PC-3 (cell line): Measurements from ENCODE around the gene CHRNB1. TPM values are rescaled to one million over a fixed set of nuclear protein-coding genes. Genes with fewer than 3 reads are reported as not detected.
"Not testable (repeated sequence)": the region's sequence is repeated elsewhere in the genome, so short reads cannot be mapped to it uniquely, and the experiment has no call there.

ENCODE experiments used
- ATAC-seq: fragments of 200-7000 bp; cut with Tn5 transposase; 2 replicates; pipeline ENCODE4 v1.9.1; 2020; ENCODE audit warnings: mild to moderate bottlenecking, moderate library complexity
- BruUV-seq: library from RNA; stranded (reverse); fragments of 400-500 nt; replicated peaks from 2 replicates; lab custom pipeline; 2021; lab: Mats Ljungman, UMichigan
- CTCF ChIA-PET: fragments of 300-600 bp; sonication (Branson Sonifier 250); formaldehyde crosslinking; loops from one replicate; lab custom pipeline; 2022; ENCODE audit warnings: antibody characterized with exemption; lab: Charles Lee
- POLR2A ChIA-PET: fragments of 300-600 bp; sonication (Branson Sonifier 250); formaldehyde crosslinking; loops from one replicate; lab custom pipeline; 2022; ENCODE audit warnings: antibody characterized with exemption; ENCODE audit not compliant: unreplicated experiment; lab: Charles Lee
- DNase-seq: peaks from one replicate; pipeline ENCODE4 v3.0.0-alpha.2; 2015
- H2AFZ ChIP-seq: fragments of 300-600 bp; sonication (generic); 2 replicates; pipeline ENCODE4 v1.6.0; 2016; ENCODE audit warnings: antibody characterized with exemption, low read length
- H3F3A ChIP-seq: fragments of 300-600 bp; sonication (generic); one replicate; pipeline ENCODE4 v1.6.0; 2017; ENCODE audit warnings: antibody characterized with exemption, low read length, control low read depth, mild to moderate bottlenecking; ENCODE audit not compliant: unreplicated experiment
- H3K27ac ChIP-seq: fragments of 300-600 bp; sonication (generic); 2 replicates; pipeline ENCODE4 v1.5.1; 2016; ENCODE audit warnings: mild to moderate bottlenecking, low read length
- H3K27me3 ChIP-seq: fragments of 300-600 bp; sonication (generic); 2 replicates; pipeline ENCODE4 v1.6.1; 2016; ENCODE audit warnings: low read length, mixed read lengths
- H3K36me3 ChIP-seq: fragments of 300-600 bp; sonication (generic); 2 replicates; pipeline ENCODE4 v1.6.1; 2016; ENCODE audit warnings: low read depth, mixed run types, low read length, mixed read lengths
- H3K4me1 ChIP-seq: fragments of 300-600 bp; sonication (generic); 2 replicates; pipeline ENCODE4 v1.5.1; 2016; ENCODE audit warnings: low read length; ENCODE audit not compliant: insufficient read depth
- H3K4me2 ChIP-seq: fragments of 300-600 bp; sonication (generic); 2 replicates; pipeline ENCODE4 v1.6.0; 2016; ENCODE audit warnings: low read length
- H3K4me3 ChIP-seq: fragments of 300-600 bp; sonication (generic); 2 replicates; pipeline ENCODE4 v1.5.1; 2016; ENCODE audit warnings: mild to moderate bottlenecking, low read length, mixed read lengths
- H3K79me2 ChIP-seq: fragments of 300-600 bp; sonication (generic); 2 replicates; pipeline ENCODE4 v1.6.1; 2017; ENCODE audit warnings: low read length, mixed read lengths
- H3K9ac ChIP-seq: fragments of 300-600 bp; sonication (generic); 2 replicates; pipeline ENCODE4 v1.6.0; 2016; ENCODE audit warnings: mild to moderate bottlenecking, low read length
- H3K9me2 ChIP-seq: fragments of 300-600 bp; sonication (generic); replicated peaks from 2 replicates; pipeline ENCODE4 v1.6.1; 2016; ENCODE audit warnings: mixed run types, low read length, mixed read lengths
- H3K9me3 ChIP-seq: fragments of 300-600 bp; sonication (generic); 2 replicates; pipeline ENCODE4 v1.6.1; 2016; ENCODE audit warnings: low read length, mixed read lengths
- H4K20me1 ChIP-seq: fragments of 300-600 bp; sonication (generic); 2 replicates; pipeline ENCODE4 v1.6.1; 2016; ENCODE audit warnings: low read length, mixed read lengths
- CTCF ChIP-seq: fragments of 300-600 bp; sonication (generic); conservative IDR thresholded peaks from 2 replicates; pipeline ENCODE4 v1.5.1; 2017; ENCODE audit warnings: antibody characterized with exemption, low read depth, mild to moderate bottlenecking, low read length
- EZH2 ChIP-seq: fragments of 300-600 bp; sonication (generic); IDR thresholded peaks from one replicate; pipeline ENCODE4 v1.6.1; 2017; ENCODE audit warnings: antibody characterized with exemption, mild to moderate bottlenecking, low read length; ENCODE audit not compliant: unreplicated experiment
- EZH2phosphoT487 ChIP-seq: fragments of 300-600 bp; sonication (generic); IDR thresholded peaks from 2 replicates; pipeline ENCODE4 v1.6.1; 2018; ENCODE audit warnings: mild to moderate bottlenecking, antibody characterized with exemption, low read length, borderline replicate concordance
- intact Hi-C: fragments of 100-400 bp; cut with micrococcal nuclease; formaldehyde crosslinking; loops from 2 replicates; pipeline ENCODE4 v1.9.0; 2023
- total RNA-seq: library from RNA; depleted of rRNA; stranded (reverse); fragments of >200 nt; gene quantifications from 2 replicates; pipeline ENCODE4 v1.2.3, GENCODE V29; 2014

The CHRNB1 gene
- total RNA-seq, 1 experiment from 2014 or later: 2.1 TPM

DNA sequence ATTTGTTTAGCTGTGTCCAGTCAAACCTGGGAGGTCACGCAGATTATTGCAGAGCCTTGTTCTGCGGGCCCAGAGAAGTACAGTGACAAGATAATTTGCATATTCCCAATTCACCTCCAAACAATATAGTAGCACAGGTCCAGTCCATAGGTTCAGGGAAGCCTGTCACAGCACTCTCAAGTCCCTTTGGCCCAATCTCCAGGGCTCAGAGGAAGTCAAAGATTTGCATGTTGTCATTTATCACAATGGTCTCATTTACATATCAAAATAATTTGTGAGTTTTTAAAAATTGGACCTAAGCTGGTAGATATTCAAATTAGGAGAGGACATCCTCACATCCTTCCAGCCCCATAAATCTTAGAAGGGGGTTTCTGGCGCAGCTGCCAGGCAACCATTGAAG is 22.6 kb downstream of the CHRNB1 start:
- no peaks in the 10 kb centered on the region for H4K20me1 ChIP-seq
- no TSS peak for BruUV-seq
- H3K4me3 ChIP-seq: no peak overlapping the region
- no peaks in the 10 kb centered on the region for H3K9me3 ChIP-seq
- H3K9ac ChIP-seq: no peak overlapping the region
- H3K27me3 ChIP-seq: no peaks in the 10 kb centered on the region
- H3F3A ChIP-seq: no peaks in the 10 kb centered on the region
- ChIA-PET POLR2A (no interaction called here), CTCF (interaction anchor here (0.6 kb wide), 1 partner anchor 38 kb away, joined by 8 read pairs; no protein-coding TSS in a partner anchor)
- no peak overlapping the region for H3K27ac ChIP-seq
- TF ChIP-seq CTCF (no peak), EZH2phosphoT487 (no peak), EZH2 (no peak)
- H3K9me2 ChIP-seq: no peaks in the 10 kb centered on the region
- H3K36me3 ChIP-seq: no peaks in the 10 kb centered on the region; the same call in 1 of the 2 replicates
- H3K4me1 ChIP-seq: no peaks in the 10 kb centered on the region
- intact Hi-C loops: no loop called here
- peaks cover 20% of the 10 kb centered on the region; the same call in 1 of the 2 replicates for H3K79me2 ChIP-seq
- H2AFZ ChIP-seq: no peak overlapping the region
- DNase-seq (no peak), ATAC-seq (no peak)
- no peak overlapping the region for H3K4me2 ChIP-seq

GRCh38 chr17:7468290-7468689 is 23.4 kb downstream of the CHRNB1 start:
- Histone ChIP-seq H4K20me1 (no peaks in the 10 kb centered on the region), H3K4me3 (no peak overlapping the region), H3K36me3 (no peaks in the 10 kb centered on the region; the same call in 1 of the 2 replicates), H2AFZ (no peak overlapping the region), H3K27me3 (no peaks in the 10 kb centered on the region), H3K9ac (no peak overlapping the region), H3K4me2 (no peak overlapping the region), H3K79me2 (peaks cover 20% of the 10 kb centered on the region; the same call in 1 of the 2 replicates), H3F3A (no peaks in the 10 kb centered on the region), H3K4me1 (no peaks in the 10 kb centered on the region), H3K27ac (no peak overlapping the region), H3K9me3 (no peaks in the 10 kb centered on the region), H3K9me2 (no peaks in the 10 kb centered on the region)
- CTCF ChIA-PET: no interaction called here
- TF ChIP-seq EZH2: no peak
- TF ChIP-seq EZH2phosphoT487: no peak
- TF ChIP-seq CTCF: no peak
- POLR2A ChIA-PET: no interaction called here
- no TSS peak for BruUV-seq
- intact Hi-C loops: no loop called here
- ATAC-seq (no peak), DNase-seq (no peak)

- no peaks in the 10 kb centered on the region for H3K36me3 ChIP-seq
- ATAC-seq: no peak
- H3K9me3 ChIP-seq: no peaks in the 10 kb centered on the region
- no peaks in the 10 kb centered on the region for H3K4me1 ChIP-seq
- DNase-seq: no peak
- H3K79me2 ChIP-seq: peaks cover 27% of the 10 kb centered on the region
- no peaks in the 10 kb centered on the region for H3K9me2 ChIP-seq
- POLR2A ChIA-PET: no interaction called here
- TF ChIP-seq CTCF (no peak), EZH2phosphoT487 (no peak), EZH2 (no peak)
- H2AFZ ChIP-seq: no peak overlapping the region
- BruUV-seq: no TSS peak
- H3K4me3 ChIP-seq: no peak overlapping the region
- H3K4me2 ChIP-seq: no peak overlapping the region
- H3K27ac ChIP-seq: no peak overlapping the region
- H3F3A ChIP-seq: no peaks in the 10 kb centered on the region
- H3K27me3 ChIP-seq: no peaks in the 10 kb centered on the region
- intact Hi-C loops: no loop called here
- no peaks in the 10 kb centered on the region for H4K20me1 ChIP-seq
- H3K9ac ChIP-seq: no peak overlapping the region
- CTCF ChIA-PET: no interaction called here
These were observed 24.0 kb downstream of the CHRNB1 start for GRCh38 chr17:7468804-7469389.

DNA sequence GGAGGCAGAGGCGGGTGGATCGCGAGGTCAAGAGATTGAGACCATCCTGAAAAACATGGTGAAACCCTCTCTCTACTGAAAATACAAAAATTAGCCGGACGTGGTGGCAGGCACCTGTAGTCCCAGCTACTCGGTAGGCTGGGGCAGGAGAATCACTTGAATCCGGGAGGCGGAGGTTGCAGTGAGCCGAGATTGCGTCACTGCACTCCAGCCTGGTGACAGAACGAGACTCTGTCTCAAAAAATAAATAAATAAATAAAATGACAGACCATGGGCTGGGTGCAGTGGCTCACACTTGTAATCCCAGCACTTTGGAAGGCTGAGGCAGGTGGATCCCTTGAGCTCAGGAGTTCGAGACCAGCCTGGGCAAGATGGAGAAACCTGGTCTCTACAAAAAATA is 25.0 kb downstream of the CHRNB1 start:
- H3K9me2 ChIP-seq, DNase-seq, H3K27ac ChIP-seq, H3F3A ChIP-seq, H3K36me3 ChIP-seq, H4K20me1 ChIP-seq, H3K9ac ChIP-seq, H3K4me1 ChIP-seq, H3K4me2 ChIP-seq, CTCF ChIA-PET, intact Hi-C loops, H3K9me3 ChIP-seq, ATAC-seq, H2AFZ ChIP-seq, POLR2A ChIA-PET, H3K27me3 ChIP-seq, BruUV-seq, H3K4me3 ChIP-seq: not testable (repeated sequence)
- H3K79me2 ChIP-seq: peaks cover 36% of the 10 kb centered on the region
